ENCODE measurements around the gene LYRM1.
"Not testable (repeated sequence)": the region's sequence is repeated elsewhere in the genome, so short reads cannot be mapped to it uniquely, and the experiment has no call there.

The LYRM1 gene

DNA sequence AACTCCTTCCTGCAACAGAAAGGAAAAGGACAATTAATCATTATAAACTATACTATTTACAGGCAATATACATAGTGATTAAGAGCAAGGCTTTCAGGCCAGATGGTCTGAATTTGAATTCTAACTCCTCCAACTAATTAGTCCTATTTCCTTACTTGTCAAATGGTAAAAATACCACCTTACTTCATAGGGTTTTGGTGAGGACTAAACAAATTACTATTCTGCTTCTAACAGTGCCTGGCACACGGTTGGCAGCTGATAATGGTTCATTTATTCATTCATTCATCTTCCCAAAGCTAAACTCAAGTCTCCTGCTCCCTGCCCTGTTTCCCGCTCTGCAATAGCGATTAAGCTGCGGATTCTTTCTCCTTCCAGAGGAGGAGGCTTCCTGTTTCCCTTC, 40.2 kb upstream of the LYRM1 start:
- no peak for TF ChIP-seq EZH2phosphoT487 (IDR thresholded peaks at IDR 0.05; ENCODE audit: borderline replicate concordance, low read length)
- TF ChIP-seq, protein P1, sequence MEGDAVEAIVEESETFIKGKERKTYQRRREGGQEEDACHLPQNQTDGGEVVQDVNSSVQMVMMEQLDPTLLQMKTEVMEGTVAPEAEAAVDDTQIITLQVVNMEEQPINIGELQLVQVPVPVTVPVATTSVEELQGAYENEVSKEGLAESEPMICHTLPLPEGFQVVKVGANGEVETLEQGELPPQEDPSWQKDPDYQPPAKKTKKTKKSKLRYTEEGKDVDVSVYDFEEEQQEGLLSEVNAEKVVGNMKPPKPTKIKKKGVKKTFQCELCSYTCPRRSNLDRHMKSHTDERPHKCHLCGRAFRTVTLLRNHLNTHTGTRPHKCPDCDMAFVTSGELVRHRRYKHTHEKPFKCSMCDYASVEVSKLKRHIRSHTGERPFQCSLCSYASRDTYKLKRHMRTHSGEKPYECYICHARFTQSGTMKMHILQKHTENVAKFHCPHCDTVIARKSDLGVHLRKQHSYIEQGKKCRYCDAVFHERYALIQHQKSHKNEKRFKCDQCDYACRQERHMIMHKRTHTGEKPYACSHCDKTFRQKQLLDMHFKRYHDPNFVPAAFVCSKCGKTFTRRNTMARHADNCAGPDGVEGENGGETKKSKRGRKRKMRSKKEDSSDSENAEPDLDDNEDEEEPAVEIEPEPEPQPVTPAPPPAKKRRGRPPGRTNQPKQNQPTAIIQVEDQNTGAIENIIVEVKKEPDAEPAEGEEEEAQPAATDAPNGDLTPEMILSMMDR (IDR thresholded peaks at IDR 0.05; ENCODE audit: low read depth, low read length, poor library complexity, severe bottlenecking) = no peak
- no peaks in the 10 kb centered on the region for H4K20me1 ChIP-seq (ENCODE audit: control insufficient read depth, insufficient read depth, low read depth, low read length)
- no peaks in the 10 kb centered on the region for H3K9me3 ChIP-seq (ENCODE audit: control insufficient read depth, insufficient read depth, low read length)
- H3K79me2 ChIP-seq (ENCODE audit: control insufficient read depth, low read length) = peaks cover 4% of the 10 kb centered on the region
- no peak overlapping the region for H3K4me3 ChIP-seq (ENCODE audit: low read length)
- H3K27ac ChIP-seq (ENCODE audit: low read depth, low read length) = no peak overlapping the region
- no peaks in the 10 kb centered on the region for H3F3A ChIP-seq (ENCODE audit: control insufficient read depth, insufficient read depth)
- no peaks in the 10 kb centered on the region for H3K27me3 ChIP-seq (ENCODE audit: control insufficient read depth, low read length)
- H3K4me2 ChIP-seq (ENCODE audit: low read length) = no peak overlapping the region
- H3K9me2 ChIP-seq (replicated peaks; ENCODE audit: control insufficient read depth, low read length) = no peaks in the 10 kb centered on the region
- H3K4me1 ChIP-seq (ENCODE audit: control insufficient read depth, low read length) = no peaks in the 10 kb centered on the region
- H3K36me3 ChIP-seq (ENCODE audit: control insufficient read depth, low read length) = peaks cover 2% of the 10 kb centered on the region; the same call in 1 of the 2 replicates

DNA sequence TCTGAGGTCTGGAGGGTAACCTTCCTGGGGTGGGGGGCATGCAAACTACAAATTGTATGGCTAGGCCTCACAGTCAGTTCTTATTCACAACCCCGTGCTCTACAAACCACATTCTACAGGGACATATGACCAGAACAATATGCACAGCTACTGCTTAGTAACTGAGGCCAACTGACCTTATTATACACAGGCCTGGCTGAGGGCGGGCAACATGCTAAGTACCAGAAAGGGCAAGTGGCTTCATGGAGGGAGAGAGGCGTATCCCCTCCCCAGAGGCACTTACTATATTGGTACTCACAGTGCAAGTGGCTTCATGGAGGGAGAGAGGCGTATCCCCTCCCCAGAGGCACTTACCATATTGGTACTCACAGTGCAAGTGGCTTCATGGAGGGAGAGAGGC, 39.6 kb upstream of the LYRM1 start:
- not testable (repeated sequence) for H3K36me3 ChIP-seq (ENCODE audit: control insufficient read depth, low read length); H3K4me2 ChIP-seq (ENCODE audit: low read length); H3K9me2 ChIP-seq (replicated peaks; ENCODE audit: control insufficient read depth, low read length)

DNA sequence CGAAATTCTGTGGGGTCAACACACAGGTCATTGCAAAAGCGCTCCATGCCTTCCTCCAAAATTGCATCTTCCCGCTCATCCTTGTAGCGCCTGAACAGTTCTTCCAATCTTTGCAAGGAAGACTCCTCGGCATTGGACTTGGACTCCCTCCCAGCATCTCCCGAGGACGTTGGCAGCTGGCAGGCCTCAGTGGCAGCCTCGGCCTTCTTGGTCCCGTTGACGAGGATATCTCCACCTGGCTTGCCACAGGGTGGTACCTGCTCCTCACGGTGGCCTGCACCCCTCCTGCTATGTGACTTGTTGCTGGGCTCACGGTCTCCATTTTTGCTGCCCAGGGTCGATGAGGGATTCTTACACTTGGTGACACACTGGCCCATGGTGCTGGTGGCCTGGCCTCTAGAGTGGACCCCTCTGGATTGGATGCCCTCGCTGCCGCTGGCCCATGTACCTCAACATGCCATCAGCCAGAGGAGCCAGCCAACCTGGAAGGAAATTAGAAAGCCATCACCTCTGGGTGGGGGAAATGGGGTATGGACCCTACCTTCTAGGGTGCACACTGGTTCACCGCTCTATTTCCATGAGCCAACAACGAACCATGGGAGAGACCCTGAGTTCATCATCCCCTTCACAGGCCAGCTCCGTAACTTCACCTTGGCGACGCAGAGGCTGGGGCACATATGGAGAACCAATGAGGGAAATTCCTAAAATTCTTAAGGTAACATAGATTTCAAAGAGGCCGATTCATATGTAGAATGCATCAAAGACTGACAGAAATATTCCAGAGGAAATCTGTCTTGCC, 38.2 kb upstream of the LYRM1 start:
- Histone ChIP-seq H3K4me1 (ENCODE audit: control insufficient read depth, low read length) (0 out of 2 replicates have a peak, but pooled peaks cover 2% of the 10 kb centered on the region), H3K36me3 (ENCODE audit: control insufficient read depth, low read length) (peaks cover 2% of the 10 kb centered on the region; the same call in 1 of the 2 replicates), H3K4me2 (ENCODE audit: low read length) (no peak overlapping the region), H3K4me3 (ENCODE audit: low read length) (no peak overlapping the region), H3K9me3 (ENCODE audit: control insufficient read depth, insufficient read depth, low read length) (no peaks in the 10 kb centered on the region), H3F3A (ENCODE audit: control insufficient read depth, insufficient read depth) (no peaks in the 10 kb centered on the region), H3K79me2 (ENCODE audit: control insufficient read depth, low read length) (peaks cover 8% of the 10 kb centered on the region), H4K20me1 (ENCODE audit: control insufficient read depth, insufficient read depth, low read depth, low read length) (no peaks in the 10 kb centered on the region), H3K27ac (ENCODE audit: low read depth, low read length) (no peak overlapping the region), H3K9me2 (replicated peaks; ENCODE audit: control insufficient read depth, low read length) (no peaks in the 10 kb centered on the region), H3K27me3 (ENCODE audit: control insufficient read depth, low read length) (no peaks in the 10 kb centered on the region)
- TF ChIP-seq EZH2phosphoT487 (IDR thresholded peaks at IDR 0.05; ENCODE audit: borderline replicate concordance, low read length) = no peak
- TF ChIP-seq, protein P1 (IDR thresholded peaks at IDR 0.05; ENCODE audit: low read depth, low read length, poor library complexity, severe bottlenecking) = no peak

More for the DNA sequence above, 39.6 kb upstream of the LYRM1 start:
- H4K20me1 ChIP-seq (ENCODE audit: control insufficient read depth, insufficient read depth, low read depth, low read length); H3K27me3 ChIP-seq (ENCODE audit: control insufficient read depth, low read length); H3K27ac ChIP-seq (ENCODE audit: low read depth, low read length); H3K79me2 ChIP-seq (ENCODE audit: control insufficient read depth, low read length); H3F3A ChIP-seq (ENCODE audit: control insufficient read depth, insufficient read depth); H3K4me3 ChIP-seq (ENCODE audit: low read length); H3K9me3 ChIP-seq (ENCODE audit: control insufficient read depth, insufficient read depth, low read length); H3K4me1 ChIP-seq (ENCODE audit: control insufficient read depth, low read length): not testable (repeated sequence)

DNA sequence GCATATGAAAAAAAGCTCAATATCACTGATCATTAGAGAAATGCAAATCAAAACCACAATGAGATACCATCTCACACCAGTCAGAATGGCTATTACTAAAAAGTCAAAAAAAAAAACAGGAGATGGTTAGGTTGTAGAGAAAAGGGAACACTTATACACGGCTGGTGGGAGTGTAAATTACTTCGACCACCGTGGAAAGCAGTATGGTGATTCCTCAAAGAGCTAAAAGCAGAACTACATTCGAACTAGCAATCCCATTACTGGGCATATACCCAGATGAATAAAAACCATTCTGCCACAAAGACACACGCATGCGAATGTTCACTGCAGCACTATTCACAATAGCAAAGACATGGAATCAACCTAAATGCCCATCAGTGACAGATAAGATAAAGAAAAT, 36.2 kb upstream of the LYRM1 start:
- not testable (repeated sequence) for H3K4me3 ChIP-seq (ENCODE audit: low read length); H3K27me3 ChIP-seq (ENCODE audit: control insufficient read depth, low read length); H3F3A ChIP-seq (ENCODE audit: control insufficient read depth, insufficient read depth); H3K27ac ChIP-seq (ENCODE audit: low read depth, low read length); H4K20me1 ChIP-seq (ENCODE audit: control insufficient read depth, insufficient read depth, low read depth, low read length); H3K9me2 ChIP-seq (replicated peaks; ENCODE audit: control insufficient read depth, low read length); H3K4me2 ChIP-seq (ENCODE audit: low read length); H3K36me3 ChIP-seq (ENCODE audit: control insufficient read depth, low read length); H3K4me1 ChIP-seq (ENCODE audit: control insufficient read depth, low read length); H3K9me3 ChIP-seq (ENCODE audit: control insufficient read depth, insufficient read depth, low read length)
- H3K79me2 ChIP-seq (ENCODE audit: control insufficient read depth, low read length) = peaks cover 11% of the 10 kb centered on the region
